H9 (cell line): ENCODE data around the gene ARIH1. TPM values are rescaled to one million over a fixed set of nuclear protein-coding genes. Genes with fewer than 3 reads are reported as not detected.

Experiments used
- DNase-seq: peaks from one replicate; pipeline ENCODE4 v3.0.0-alpha.2; 2017
- H2AFZ ChIP-seq: one replicate; pipeline ENCODE4 v1.6.1; 2013; ENCODE audit warnings: mild to moderate bottlenecking, low read length, control low read depth, moderate library complexity
- H2AK5ac ChIP-seq: 2 replicates; pipeline ENCODE4 v1.6.1; 2013; ENCODE audit warnings: low read length, control low read depth, mixed read lengths; ENCODE audit not compliant: insufficient read length
- H2BK120ac ChIP-seq: one replicate; pipeline ENCODE4 v1.6.1; 2013; ENCODE audit warnings: low read depth, mild to moderate bottlenecking, low read length, control low read depth, inconsistent platforms; ENCODE audit not compliant: poor library complexity, severe bottlenecking
- H2BK12ac ChIP-seq: 2 replicates; pipeline ENCODE4 v1.6.1; 2013; ENCODE audit warnings: low read length, control low read depth, mixed read lengths, low read depth; ENCODE audit not compliant: insufficient read length
- H2BK15ac ChIP-seq: 2 replicates; pipeline ENCODE4 v1.6.1; 2013; ENCODE audit warnings: low read depth, low read length, control low read depth
- H2BK20ac ChIP-seq: one replicate; pipeline ENCODE4 v1.6.1; 2013; ENCODE audit warnings: low read depth, mild to moderate bottlenecking, low read length, control low read depth, inconsistent platforms; ENCODE audit not compliant: poor library complexity, severe bottlenecking
- H2BK5ac ChIP-seq: 2 replicates; pipeline ENCODE4 v1.6.1; 2013; ENCODE audit warnings: low read length, control low read depth, mixed read lengths; ENCODE audit not compliant: insufficient read length
- H3K14ac ChIP-seq: 2 replicates; pipeline ENCODE4 v1.6.1; 2013; ENCODE audit warnings: low read length, control low read depth; ENCODE audit not compliant: insufficient read depth
- H3K18ac ChIP-seq: 2 replicates; pipeline ENCODE4 v1.6.1; 2013; ENCODE audit warnings: low read depth, mild to moderate bottlenecking, mixed read lengths, low read length, control low read depth; ENCODE audit not compliant: insufficient read length
- H3K23ac ChIP-seq: 2 replicates; pipeline ENCODE4 v1.6.1; 2013; ENCODE audit warnings: low read length, control low read depth, mixed read lengths, low read depth; ENCODE audit not compliant: insufficient read length
- H3K23me2 ChIP-seq: 2 replicates; pipeline ENCODE4 v1.6.1; 2013; ENCODE audit warnings: low read depth, mild to moderate bottlenecking, mixed read lengths, low read length, control low read depth; ENCODE audit not compliant: insufficient read length, poor library complexity, severe bottlenecking
- H3K27ac ChIP-seq: 2 replicates; pipeline ENCODE4 v1.5.1; 2013; ENCODE audit warnings: low read length, control low read depth, mixed read lengths, low read depth; ENCODE audit not compliant: insufficient read length
- H3K27me3 ChIP-seq: 2 replicates; pipeline ENCODE4 v1.6.1; 2013; ENCODE audit warnings: low read length, control low read depth, inconsistent platforms; ENCODE audit not compliant: insufficient read depth
- H3K4ac ChIP-seq: 2 replicates; pipeline ENCODE4 v1.6.1; 2013; ENCODE audit warnings: low read depth, mild to moderate bottlenecking, control low read depth, inconsistent platforms, low read length, moderate library complexity
- H3K4me1 ChIP-seq: 2 replicates; pipeline ENCODE4 v1.6.1; 2013; ENCODE audit warnings: low read length, control low read depth, inconsistent platforms; ENCODE audit not compliant: insufficient read depth
- H3K4me2 ChIP-seq: 2 replicates; pipeline ENCODE4 v1.6.1; 2013; ENCODE audit warnings: low read length, control low read depth, mixed read lengths; ENCODE audit not compliant: insufficient read length, insufficient read depth
- H3K56ac ChIP-seq: 2 replicates; pipeline ENCODE4 v1.6.1; 2013; ENCODE audit warnings: low read depth, mild to moderate bottlenecking, mixed read lengths, low read length, control low read depth; ENCODE audit not compliant: insufficient read length
- H3K79me1 ChIP-seq: 2 replicates; pipeline ENCODE4 v1.6.1; 2013; ENCODE audit warnings: low read depth, mild to moderate bottlenecking, moderate library complexity, low read length, control low read depth, inconsistent platforms; ENCODE audit not compliant: insufficient read depth, poor library complexity, severe bottlenecking
- H3K79me2 ChIP-seq: 2 replicates; pipeline ENCODE4 v1.6.1; 2013; ENCODE audit warnings: low read length, control low read depth, inconsistent platforms; ENCODE audit not compliant: insufficient read depth
- H3K9ac ChIP-seq: 2 replicates; pipeline ENCODE4 v1.6.1; 2013; ENCODE audit warnings: low read length, control low read depth, mixed read lengths; ENCODE audit not compliant: insufficient read length; ENCODE audit errors: extremely low read depth
- H3K9me3 ChIP-seq: one replicate; pipeline ENCODE4 v1.6.1; 2013; ENCODE audit warnings: low read depth, low read length, inconsistent platforms; ENCODE audit not compliant: control insufficient read depth
- H3T11ph ChIP-seq: one replicate; pipeline ENCODE4 v1.6.1; 2013; ENCODE audit warnings: mild to moderate bottlenecking, low read length, control low read depth, inconsistent platforms
- H4K20me1 ChIP-seq: one replicate; pipeline ENCODE4 v1.6.1; 2013; ENCODE audit not compliant: control insufficient read depth, insufficient read length, insufficient read depth
- H4K5ac ChIP-seq: 2 replicates; pipeline ENCODE4 v1.6.1; 2013; ENCODE audit warnings: low read depth, mild to moderate bottlenecking, mixed read lengths, low read length, control low read depth; ENCODE audit not compliant: insufficient read length
- H4K8ac ChIP-seq: replicated peaks from 2 replicates; pipeline ENCODE4 v1.6.1; 2013; ENCODE audit warnings: low read length, control low read depth, mixed read lengths, low read depth; ENCODE audit not compliant: insufficient read length
- H4K91ac ChIP-seq: 2 replicates; pipeline ENCODE4 v1.6.1; 2013; ENCODE audit warnings: low read depth, mild to moderate bottlenecking, moderate library complexity, mixed read lengths, low read length, control low read depth; ENCODE audit not compliant: insufficient read length
- H3K27ac Mint-ChIP-seq, 3 experiments: 2 replicates in 2 of 3; 3 replicates in 1 of 3; pipeline ENCODE4 v1.8.0; 2020 to 2021; ENCODE audit warnings: mixed read lengths in 3 of 3, mild to moderate bottlenecking in 1 of 3, moderate library complexity in 1 of 3
- H3K27me3 Mint-ChIP-seq: 2 replicates; pipeline ENCODE4 v1.8.0; 2021; ENCODE audit warnings: low read depth, mild to moderate bottlenecking, moderate library complexity, mixed read lengths
- H3K36me3 Mint-ChIP-seq, 3 experiments: 2 replicates in 2 of 3; 3 replicates in 1 of 3; pipeline ENCODE4 v1.8.0; 2020 to 2021; ENCODE audit warnings: low read depth in 3 of 3, mixed read lengths in 3 of 3; ENCODE audit not compliant: insufficient read depth in 1 of 3
- H3K4me1 Mint-ChIP-seq, 2 experiments: 2 replicates each; pipeline ENCODE4 v1.8.0; 2020; ENCODE audit warnings: mixed read lengths in 2 of 2
- H3K4me3 Mint-ChIP-seq, 2 experiments: 2 replicates in 1 of 2; 3 replicates in 1 of 2; pipeline ENCODE4 v1.8.0; 2020 to 2021; ENCODE audit warnings: mild to moderate bottlenecking in 2 of 2, mixed read lengths in 2 of 2, moderate library complexity in 1 of 2
- H3K9me3 Mint-ChIP-seq, 2 experiments: 2 replicates in 1 of 2; 3 replicates in 1 of 2; pipeline ENCODE4 v1.8.0; 2020; ENCODE audit warnings: mild to moderate bottlenecking in 2 of 2, mixed read lengths in 2 of 2, moderate library complexity in 1 of 2
- WGBS: extraction: QIAGEN DNeasy Blood & Tissue Kit; methylation state at CpG from one replicate; pipeline ENCODE4 v1.1.7; 2013; ENCODE audit warnings: missing lambda C conversion rate, low lambda C conversion rate, mixed read lengths; ENCODE audit not compliant: insufficient read length; ENCODE audit errors: extremely low coverage; 5-methylcytosine and 5-hydroxymethylcytosine counted together
- total RNA-seq: library from RNA; stranded (reverse); gene quantifications from 2 replicates; pipeline ENCODE4 v1.2.1, GENCODE V29; 2021
- TF ChIP-seq, protein P1 (sequence below): fragments of 200-600 bp; sonication (generic); conservative IDR thresholded peaks from 3 replicates; pipeline ENCODE4 v1.8.0; 2021; ENCODE audit warnings: antibody characterized with exemption, mild to moderate bottlenecking

Gene ARIH1
- total RNA-seq, 1 experiment from 2014 or later: 158 TPM

DNA sequence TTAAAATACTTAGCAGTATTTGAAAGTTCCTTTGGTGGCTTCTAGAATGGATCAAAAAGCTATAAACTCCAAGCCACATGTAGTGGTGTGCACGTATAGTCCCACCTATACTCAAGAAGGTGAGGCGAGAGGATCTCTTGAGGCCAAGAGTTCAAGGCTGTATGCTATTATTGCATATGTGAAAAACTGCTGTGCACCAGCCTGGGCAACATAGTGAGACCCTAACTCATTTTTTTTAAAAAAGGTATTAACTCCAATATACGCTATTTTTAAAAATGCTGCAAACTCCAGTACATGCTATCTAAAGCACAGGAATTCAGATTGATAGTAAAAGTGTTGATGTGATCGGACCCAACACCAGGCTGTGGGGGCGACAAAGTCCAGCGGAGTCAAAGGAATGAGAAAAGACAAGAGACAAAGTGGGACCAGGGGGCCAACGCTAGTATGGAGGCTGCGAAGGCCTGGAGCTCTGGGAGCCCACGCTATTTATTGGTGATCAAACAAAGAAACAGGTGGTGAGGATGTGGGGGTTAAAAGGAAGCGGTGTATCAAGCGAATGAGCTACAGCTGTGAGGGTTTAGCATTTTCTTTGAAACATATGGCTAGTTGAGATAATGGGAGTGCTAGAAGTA is 66.6 kb downstream of the ARIH1 start:
- H2BK5ac ChIP-seq: no peak overlapping the region
- peaks cover 33 to 48% (median 39%) of the 10 kb centered on the region in 3 experiments for H3K36me3 Mint-ChIP-seq
- no peak overlapping the region for H3K27ac Mint-ChIP-seq
- H2BK20ac ChIP-seq: no peak overlapping the region
- H2AK5ac ChIP-seq: no peak overlapping the region
- TF ChIP-seq, protein P1, sequence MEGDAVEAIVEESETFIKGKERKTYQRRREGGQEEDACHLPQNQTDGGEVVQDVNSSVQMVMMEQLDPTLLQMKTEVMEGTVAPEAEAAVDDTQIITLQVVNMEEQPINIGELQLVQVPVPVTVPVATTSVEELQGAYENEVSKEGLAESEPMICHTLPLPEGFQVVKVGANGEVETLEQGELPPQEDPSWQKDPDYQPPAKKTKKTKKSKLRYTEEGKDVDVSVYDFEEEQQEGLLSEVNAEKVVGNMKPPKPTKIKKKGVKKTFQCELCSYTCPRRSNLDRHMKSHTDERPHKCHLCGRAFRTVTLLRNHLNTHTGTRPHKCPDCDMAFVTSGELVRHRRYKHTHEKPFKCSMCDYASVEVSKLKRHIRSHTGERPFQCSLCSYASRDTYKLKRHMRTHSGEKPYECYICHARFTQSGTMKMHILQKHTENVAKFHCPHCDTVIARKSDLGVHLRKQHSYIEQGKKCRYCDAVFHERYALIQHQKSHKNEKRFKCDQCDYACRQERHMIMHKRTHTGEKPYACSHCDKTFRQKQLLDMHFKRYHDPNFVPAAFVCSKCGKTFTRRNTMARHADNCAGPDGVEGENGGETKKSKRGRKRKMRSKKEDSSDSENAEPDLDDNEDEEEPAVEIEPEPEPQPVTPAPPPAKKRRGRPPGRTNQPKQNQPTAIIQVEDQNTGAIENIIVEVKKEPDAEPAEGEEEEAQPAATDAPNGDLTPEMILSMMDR: no peak
- no peaks in the 10 kb centered on the region for H3K4me1 Mint-ChIP-seq
- no peak overlapping the region for H4K91ac ChIP-seq
- no peaks in the 10 kb centered on the region for H3K4me1 ChIP-seq
- H3K14ac ChIP-seq: no peak overlapping the region
- H3K27ac ChIP-seq: no peak overlapping the region
- H3K4me2 ChIP-seq: no peak overlapping the region
- no peak overlapping the region for H2BK120ac ChIP-seq
- no peak overlapping the region for H2BK12ac ChIP-seq
- no peak overlapping the region for H2BK15ac ChIP-seq
- no peak overlapping the region for H3T11ph ChIP-seq
- peaks cover 2% of the 10 kb centered on the region; the same call in 1 of the 2 replicates for H3K79me2 ChIP-seq
- no peaks in the 10 kb centered on the region for H3K27me3 ChIP-seq
- H3K9me3 ChIP-seq: peaks cover 5% of the 10 kb centered on the region
- H4K20me1 ChIP-seq: no peaks in the 10 kb centered on the region
- no peak overlapping the region for H3K23ac ChIP-seq
- no peaks in the 10 kb centered on the region for H3K27me3 Mint-ChIP-seq
- no peak for DNase-seq
- no peaks in the 10 kb centered on the region for H3K23me2 ChIP-seq
- H3K4me3 Mint-ChIP-seq: no peak overlapping the region
- WGBS: no CpG with 5 or more reads among the region's 11 CpGs
- H4K8ac ChIP-seq: no peak overlapping the region
- peaks cover 4% of the 10 kb centered on the region for H3K79me1 ChIP-seq
- no peak overlapping the region for H3K18ac ChIP-seq
- H4K5ac ChIP-seq: no peak overlapping the region
- no peak overlapping the region for H3K4ac ChIP-seq
- H2AFZ ChIP-seq: no peak overlapping the region
- no peak overlapping the region for H3K56ac ChIP-seq
- no peak overlapping the region for H3K9ac ChIP-seq
- H3K9me3 Mint-ChIP-seq: peaks cover 15 to 19% of the 10 kb centered on the region in 2 experiments
